Mononuclear cell (primary cell): ENCODE results near the gene ECT2. TPM values are rescaled to one million over a fixed set of nuclear protein-coding genes. Genes with fewer than 3 reads are reported as not detected.
"Not testable (repeated sequence)": the region's sequence is repeated elsewhere in the genome, so short reads cannot be mapped to it uniquely, and the experiment has no call there.

Experiments
- H3K27me3 ChIP-seq: 2 replicates; pipeline ENCODE4 v1.6.0; 2011; ENCODE audit warnings: low read length, control low read depth; ENCODE audit not compliant: insufficient read depth
- H3K4me1 ChIP-seq: 2 replicates; pipeline ENCODE4 v1.5.1; 2011; ENCODE audit warnings: mild to moderate bottlenecking, low read length, control low read depth; ENCODE audit not compliant: insufficient read depth
- H3K4me3 ChIP-seq: 2 replicates; pipeline ENCODE4 v1.5.1; 2011; ENCODE audit warnings: mild to moderate bottlenecking, low read length, moderate library complexity
- H3K9me3 ChIP-seq: 2 replicates; pipeline ENCODE4 v1.5.1; 2011; ENCODE audit warnings: low read depth, mild to moderate bottlenecking, control low read depth, low read length
- total RNA-seq: library from RNA; depleted of rRNA; stranded (reverse); fragments of >200 nt; gene quantifications from one replicate; pipeline ENCODE4 v1.2.3, GENCODE V29; 2012

The ECT2 gene
- 4.1 TPM for total RNA-seq

- peak within 1 kb of the TSS; percentile 65 for H3K4me3 ChIP-seq
- no peaks in the 10 kb centered on the region for H3K9me3 ChIP-seq
- no peaks in the 10 kb centered on the region for H3K27me3 ChIP-seq
- peaks cover 18% of the 10 kb centered on the region for H3K4me1 ChIP-seq
Measured at GRCh38 chr3:172750368-172751174, at the start of gene ECT2. ECT2 (plus strand) TSS chr3:172750726; CDS start chr3:172754531, 3,805 bp downstream.

- Histone ChIP-seq H3K4me3 (no peak overlapping the region), H3K4me1 (peaks cover 18% of the 10 kb centered on the region), H3K9me3 (no peaks in the 10 kb centered on the region), H3K27me3 (no peaks in the 10 kb centered on the region)
Measured at GRCh38 chr3:172700936-172701455, 49.5 kb upstream of the ECT2 start.

- peaks cover 18% of the 10 kb centered on the region for H3K4me1 ChIP-seq
- no peaks in the 10 kb centered on the region for H3K27me3 ChIP-seq
- H3K9me3 ChIP-seq, result no peaks in the 10 kb centered on the region
- H3K4me3 ChIP-seq, result no peak overlapping the region
Measured at GRCh38 chr3:172701751-172702150, 48.8 kb upstream of the ECT2 start.

GRCh38 chr3:172702256-172702655 is 48.3 kb upstream of the ECT2 start:
- H3K27me3 ChIP-seq, result no peaks in the 10 kb centered on the region
- no peak overlapping the region for H3K4me3 ChIP-seq
- H3K9me3 ChIP-seq, result no peaks in the 10 kb centered on the region
- H3K4me1 ChIP-seq, result peaks cover 18% of the 10 kb centered on the region

GRCh38 chr3:172702731-172703130 is 47.8 kb upstream of the ECT2 start:
- H3K4me3 ChIP-seq, H3K9me3 ChIP-seq, H3K27me3 ChIP-seq: not testable (repeated sequence)
- peaks cover 18% of the 10 kb centered on the region for H3K4me1 ChIP-seq

- peaks cover 9% of the 10 kb centered on the region for H3K4me1 ChIP-seq
- H3K27me3 ChIP-seq, result no peaks in the 10 kb centered on the region
- no peak overlapping the region for H3K4me3 ChIP-seq
- no peaks in the 10 kb centered on the region for H3K9me3 ChIP-seq
Measured at GRCh38 chr3:172704001-172704400, 46.5 kb upstream of the ECT2 start.

GRCh38 chr3:172705170-172705569 is 45.4 kb upstream of the ECT2 start:
- Histone ChIP-seq H3K4me3 (no peak overlapping the region), H3K4me1 (peaks cover 13% of the 10 kb centered on the region), H3K27me3 (no peaks in the 10 kb centered on the region), H3K9me3 (no peaks in the 10 kb centered on the region)

- H3K9me3 ChIP-seq, result no peaks in the 10 kb centered on the region
- no peaks in the 10 kb centered on the region for H3K27me3 ChIP-seq
- H3K4me1 ChIP-seq, result peaks cover 25% of the 10 kb centered on the region
- H3K4me3 ChIP-seq, result no peak overlapping the region
Measured at GRCh38 chr3:172707030-172707429, 43.5 kb upstream of the ECT2 start.

- Histone ChIP-seq H3K4me1 (peaks cover 25% of the 10 kb centered on the region), H3K9me3 (no peaks in the 10 kb centered on the region), H3K27me3 (no peaks in the 10 kb centered on the region), H3K4me3 (no peak overlapping the region)
Measured at GRCh38 chr3:172707967-172708366, 42.6 kb upstream of the ECT2 start.

- peaks cover 25% of the 10 kb centered on the region for H3K4me1 ChIP-seq
- H3K9me3 ChIP-seq, result no peaks in the 10 kb centered on the region
- no peaks in the 10 kb centered on the region for H3K27me3 ChIP-seq
- no peak overlapping the region for H3K4me3 ChIP-seq
Measured at GRCh38 chr3:172708921-172709773, 41.4 kb upstream of the ECT2 start.

GRCh38 chr3:172709774-172710663 is 40.5 kb upstream of the ECT2 start:
- Histone ChIP-seq H3K4me3 (peak overlapping the region; percentile 74), H3K27me3 (no peaks in the 10 kb centered on the region), H3K9me3 (no peaks in the 10 kb centered on the region), H3K4me1 (peaks cover 25% of the 10 kb centered on the region)

- Histone ChIP-seq H3K9me3 (no peaks in the 10 kb centered on the region), H3K4me1 (peaks cover 30% of the 10 kb centered on the region), H3K27me3 (no peaks in the 10 kb centered on the region), H3K4me3 (peak within 1 kb of the TSS; percentile 74)
Measured at GRCh38 chr3:172710664-172711453, 39.7 kb upstream of the ECT2 start, which contains the start of gene NCEH1. NCEH1 (minus strand) TSS chr3:172711067; CDS start chr3:172710984, 83 bp downstream.

GRCh38 chr3:172711454-172711795 is 39.1 kb upstream of the ECT2 start:
- H3K4me1 ChIP-seq, result peaks cover 36% of the 10 kb centered on the region
- H3K27me3 ChIP-seq, result no peaks in the 10 kb centered on the region
- H3K9me3 ChIP-seq, result no peaks in the 10 kb centered on the region
- peak overlapping the region; percentile 74 for H3K4me3 ChIP-seq

- Histone ChIP-seq H3K4me3 (no peak overlapping the region), H3K4me1 (peaks cover 42% of the 10 kb centered on the region), H3K9me3 (no peaks in the 10 kb centered on the region), H3K27me3 (no peaks in the 10 kb centered on the region)
Measured at GRCh38 chr3:172713316-172713715, 37.2 kb upstream of the ECT2 start.
